VCaP (cell line): ENCODE data around the gene TGFBR3.

Experiments used
- H3K27ac ChIP-seq: fragments of 450-650 bp; 2 replicates; pipeline ENCODE4 v1.5.1; 2017
- TF ChIP-seq, protein P1 (sequence below): fragments of 450-650 bp; conservative IDR thresholded peaks from 2 replicates; pipeline ENCODE4 v1.5.1; 2017; ENCODE audit warnings: mild to moderate bottlenecking, moderate library complexity

The TGFBR3 gene

DNA sequence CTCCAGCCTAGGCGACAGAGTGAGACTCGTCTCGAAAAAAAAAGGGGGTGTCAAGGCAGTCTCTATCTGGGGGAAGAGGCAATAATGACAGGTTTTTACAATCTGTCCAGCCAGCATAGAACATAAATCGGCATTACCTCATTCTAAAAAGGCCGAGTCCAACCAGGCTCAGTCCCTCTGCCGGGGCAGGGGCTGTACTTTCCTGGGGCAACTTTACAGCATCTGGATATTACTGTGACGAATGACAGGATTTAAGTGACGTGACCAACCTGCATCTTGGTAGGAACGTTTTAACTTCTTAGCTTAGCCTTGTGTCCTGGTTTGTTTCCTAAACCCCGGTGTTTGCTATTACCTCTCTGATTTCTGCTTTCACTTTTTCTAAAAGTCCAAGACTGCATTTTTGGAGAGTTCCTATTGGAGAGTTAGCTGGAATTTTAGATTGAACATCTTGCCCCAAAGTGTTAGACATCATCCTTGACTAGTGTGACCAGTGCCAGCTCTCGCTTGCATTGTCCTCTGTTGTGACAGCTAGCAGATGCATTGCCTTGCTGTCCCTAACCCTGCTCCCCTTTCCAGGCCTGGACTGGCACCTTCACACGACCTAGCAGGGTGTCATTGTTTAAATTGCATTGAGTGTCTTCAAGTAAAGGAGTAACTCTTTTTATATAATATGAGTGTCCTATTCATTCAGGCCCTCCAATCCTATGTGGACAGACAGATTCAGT is 96.5 kb downstream of the TGFBR3 start:
- TF ChIP-seq, protein P1, sequence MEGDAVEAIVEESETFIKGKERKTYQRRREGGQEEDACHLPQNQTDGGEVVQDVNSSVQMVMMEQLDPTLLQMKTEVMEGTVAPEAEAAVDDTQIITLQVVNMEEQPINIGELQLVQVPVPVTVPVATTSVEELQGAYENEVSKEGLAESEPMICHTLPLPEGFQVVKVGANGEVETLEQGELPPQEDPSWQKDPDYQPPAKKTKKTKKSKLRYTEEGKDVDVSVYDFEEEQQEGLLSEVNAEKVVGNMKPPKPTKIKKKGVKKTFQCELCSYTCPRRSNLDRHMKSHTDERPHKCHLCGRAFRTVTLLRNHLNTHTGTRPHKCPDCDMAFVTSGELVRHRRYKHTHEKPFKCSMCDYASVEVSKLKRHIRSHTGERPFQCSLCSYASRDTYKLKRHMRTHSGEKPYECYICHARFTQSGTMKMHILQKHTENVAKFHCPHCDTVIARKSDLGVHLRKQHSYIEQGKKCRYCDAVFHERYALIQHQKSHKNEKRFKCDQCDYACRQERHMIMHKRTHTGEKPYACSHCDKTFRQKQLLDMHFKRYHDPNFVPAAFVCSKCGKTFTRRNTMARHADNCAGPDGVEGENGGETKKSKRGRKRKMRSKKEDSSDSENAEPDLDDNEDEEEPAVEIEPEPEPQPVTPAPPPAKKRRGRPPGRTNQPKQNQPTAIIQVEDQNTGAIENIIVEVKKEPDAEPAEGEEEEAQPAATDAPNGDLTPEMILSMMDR = no peak
- H3K27ac ChIP-seq = peak overlapping the region; percentile 51; the same call in 1 of the 2 replicates

- H3K27ac ChIP-seq = no peak overlapping the region
- TF ChIP-seq, protein P1 = no peak
Measured at GRCh38 chr1:91787919-91788318, 98.0 kb downstream of the TGFBR3 start.

GRCh38 chr1:91784616-91785015 is 101.3 kb downstream of the TGFBR3 start:
- TF ChIP-seq, protein P1 = no peak
- no peak overlapping the region for H3K27ac ChIP-seq

- TF ChIP-seq, protein P1 = no peak
- peak overlapping the region; percentile 52; the same call in 1 of the 2 replicates for H3K27ac ChIP-seq
Measured at GRCh38 chr1:91784191-91784590, 101.8 kb downstream of the TGFBR3 start.

DNA sequence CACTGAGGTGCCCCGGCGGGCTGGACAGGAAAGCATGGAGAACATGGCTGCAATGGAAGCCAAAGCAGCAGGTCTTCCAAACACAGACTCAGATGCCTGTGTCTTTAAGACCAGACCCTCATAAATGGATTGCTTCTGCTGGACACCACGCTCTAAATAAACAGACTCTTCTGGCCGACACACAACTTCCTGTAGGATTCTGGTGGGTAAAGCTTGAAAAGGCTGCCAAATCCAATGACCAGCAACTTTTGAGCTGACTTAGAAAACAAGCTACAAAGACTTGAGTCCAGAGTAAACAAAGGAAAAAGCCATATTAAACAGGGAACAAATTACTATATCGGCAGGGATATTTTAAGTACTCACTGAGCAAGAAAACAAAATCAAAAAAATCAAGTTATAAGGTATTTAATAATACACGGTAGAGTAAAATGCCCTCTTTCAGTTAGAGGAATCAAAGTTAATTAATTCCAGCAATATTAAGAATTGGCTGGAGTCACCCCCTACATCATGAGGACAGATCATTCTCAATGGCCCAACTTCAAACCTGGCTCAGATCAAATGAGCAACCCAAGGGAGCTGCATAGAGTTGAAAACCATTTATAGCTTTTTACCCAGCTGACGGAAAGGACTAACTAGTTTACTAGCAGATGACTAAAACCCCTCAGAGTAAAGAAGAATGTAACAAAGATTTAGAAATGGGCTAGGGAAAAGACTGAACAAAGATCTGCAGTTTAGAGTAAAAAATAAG is 102.4 kb downstream of the TGFBR3 start:
- peak overlapping the region; percentile 52 for H3K27ac ChIP-seq
- TF ChIP-seq, protein P1 = no peak

GRCh38 chr1:91781901-91782622 is 103.9 kb downstream of the TGFBR3 start:
- peak overlapping the region; percentile 21; the same call in 1 of the 2 replicates for H3K27ac ChIP-seq
- TF ChIP-seq, protein P1 = no peak

DNA sequence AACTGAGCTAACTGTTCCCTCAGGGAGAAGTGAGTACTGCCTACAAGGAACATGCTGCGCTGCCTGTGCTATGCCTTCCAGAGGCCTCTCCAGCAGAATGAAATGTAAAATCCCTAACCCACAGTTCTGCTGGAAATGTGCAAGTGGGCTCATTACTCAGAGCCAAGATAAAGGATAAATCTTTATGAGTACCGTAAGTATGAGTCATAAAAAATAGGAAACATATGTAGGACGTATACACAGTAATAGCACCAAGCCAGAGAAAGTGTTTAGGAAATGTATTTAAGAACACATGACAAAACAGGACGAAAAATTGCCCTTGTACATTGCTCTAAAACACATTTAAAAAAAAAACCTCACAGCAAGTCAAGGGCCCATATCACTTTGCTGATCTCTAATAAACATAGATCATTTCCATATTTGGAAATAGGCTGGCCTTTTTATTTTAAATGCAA is 104.6 kb downstream of the TGFBR3 start:
- TF ChIP-seq, protein P1 = no peak
- H3K27ac ChIP-seq = peak overlapping the region; percentile 19; the same call in 1 of the 2 replicates
